GM23338 (cell line): Measurements from ENCODE around the gene CDH23. TPM values are rescaled to one million over a fixed set of nuclear protein-coding genes. Genes with fewer than 3 reads are reported as not detected.

ENCODE experiments used
- ATAC-seq: fragments of 200-7000 bp; cut with Tn5 transposase; 3 replicates; pipeline ENCODE4 v1.9.1; 2020
- DNase-seq: peaks from one replicate; pipeline ENCODE4 v3.0.0-alpha.2; 2015; ENCODE audit warnings: low spot score
- H2AFZ ChIP-seq: fragments of 200-600 bp; sonication (generic); 2 replicates; pipeline ENCODE4 v1.8.0; 2016; ENCODE audit warnings: antibody characterized with exemption, mild to moderate bottlenecking, moderate library complexity
- H3F3A ChIP-seq: fragments of 200-600 bp; sonication (generic); replicated peaks from 2 replicates; pipeline ENCODE4 v1.8.0; 2017; ENCODE audit warnings: antibody characterized with exemption, mixed run types, low read depth
- H3K27ac ChIP-seq: fragments of 200-600 bp; sonication (generic); 2 replicates; pipeline ENCODE4 v1.6.1; 2016; ENCODE audit warnings: low read depth
- H3K27me3 ChIP-seq: fragments of 200-600 bp; sonication (generic); 2 replicates; pipeline ENCODE4 v1.8.0; 2016; ENCODE audit warnings: mild to moderate bottlenecking, mixed run types, moderate library complexity; ENCODE audit not compliant: insufficient read depth
- H3K36me3 ChIP-seq: fragments of 200-600 bp; sonication (generic); 2 replicates; pipeline ENCODE4 v1.8.0; 2016; ENCODE audit warnings: mild to moderate bottlenecking; ENCODE audit not compliant: insufficient read depth
- H3K4me1 ChIP-seq: fragments of 200-600 bp; sonication (generic); 2 replicates; pipeline ENCODE4 v1.8.0; 2016; ENCODE audit warnings: mild to moderate bottlenecking, moderate library complexity; ENCODE audit not compliant: insufficient read depth
- H3K4me2 ChIP-seq: fragments of 200-600 bp; sonication (generic); 2 replicates; pipeline ENCODE4 v1.7.1; 2017; ENCODE audit warnings: mixed run types
- H3K4me3 ChIP-seq: fragments of 200-600 bp; sonication (generic); 2 replicates; pipeline ENCODE4 v1.6.1; 2016; ENCODE audit warnings: mixed run types
- H3K79me2 ChIP-seq: fragments of 200-600 bp; sonication (generic); replicated peaks from 2 replicates; pipeline ENCODE4 v1.8.0; 2017; ENCODE audit warnings: mild to moderate bottlenecking; ENCODE audit not compliant: insufficient read depth
- H3K9me2 ChIP-seq: fragments of 200-600 bp; sonication (generic); 2 replicates; pipeline ENCODE4 v1.8.0; 2017; ENCODE audit not compliant: insufficient read depth
- H4K20me1 ChIP-seq: fragments of 200-600 bp; sonication (generic); replicated peaks from 2 replicates; pipeline ENCODE4 v1.8.0; 2017; ENCODE audit warnings: mild to moderate bottlenecking; ENCODE audit not compliant: insufficient read depth
- H3K27ac Mint-ChIP-seq: 2 replicates; pipeline ENCODE4 v1.8.0; 2020; ENCODE audit warnings: inconsistent platforms, mild to moderate bottlenecking, moderate library complexity, mixed read lengths
- H3K27me3 Mint-ChIP-seq: 3 replicates; pipeline ENCODE4 v1.8.0; 2022; ENCODE audit warnings: low read depth, mild to moderate bottlenecking, moderate library complexity, mixed read lengths, inconsistent platforms; ENCODE audit not compliant: insufficient read depth, poor library complexity
- H3K36me3 Mint-ChIP-seq: 3 replicates; pipeline ENCODE4 v1.8.0; 2021; ENCODE audit warnings: low read depth, mild to moderate bottlenecking, inconsistent platforms, moderate library complexity, mixed read lengths
- H3K4me1 Mint-ChIP-seq: 3 replicates; pipeline ENCODE4 v1.8.0; 2020; ENCODE audit warnings: mild to moderate bottlenecking, inconsistent platforms, mixed read lengths
- H3K4me3 Mint-ChIP-seq: 3 replicates; pipeline ENCODE4 v1.8.0; 2021; ENCODE audit warnings: moderate library complexity, mild to moderate bottlenecking, inconsistent platforms, mixed read lengths
- H3K9me3 Mint-ChIP-seq: 3 replicates; pipeline ENCODE4 v1.8.0; 2020; ENCODE audit warnings: moderate library complexity, mild to moderate bottlenecking, inconsistent platforms, mixed read lengths
- CREB1 ChIP-seq: fragments of 250-450 bp; sonication (Bioruptor Pico); IDR thresholded peaks from 2 replicates; pipeline ENCODE4 v1.5.0; 2020; ENCODE audit warnings: low read depth, mild to moderate bottlenecking, moderate library complexity
- CTCF ChIP-seq, 2 experiments: fragments of 200-600 bp in 1 of 2; sonication (generic) in 1 of 2; conservative IDR thresholded peaks; 2 replicates each; pipeline versions ENCODE4 v1.5.1 to v1.6.1; 2016 to 2017; ENCODE audit warnings: antibody characterized with exemption in 2 of 2, low read depth in 2 of 2, mild to moderate bottlenecking in 2 of 2, moderate library complexity in 1 of 2
- EZH2 ChIP-seq: fragments of 200-600 bp; sonication (generic); IDR thresholded peaks from one replicate; pipeline ENCODE4 v1.8.0; 2017; ENCODE audit warnings: antibody characterized with exemption, mild to moderate bottlenecking, low read depth; ENCODE audit not compliant: unreplicated experiment
- EZH2phosphoT487 ChIP-seq: fragments of 200-600 bp; sonication (generic); IDR thresholded peaks from one replicate; pipeline ENCODE4 v1.8.1; 2018; ENCODE audit warnings: antibody characterized with exemption; ENCODE audit not compliant: unreplicated experiment
- JUNB ChIP-seq: IDR thresholded peaks from one replicate; pipeline ENCODE4 v1.6.1; 2016; ENCODE audit warnings: antibody characterized with exemption; ENCODE audit not compliant: unreplicated experiment
- NANOG ChIP-seq: IDR thresholded peaks from 2 replicates; pipeline ENCODE4 v1.6.1; 2016; ENCODE audit warnings: antibody characterized with exemption, borderline replicate concordance
- POLR2AphosphoS5 ChIP-seq: IDR thresholded peaks from 2 replicates; pipeline ENCODE4 v1.6.1; 2016; ENCODE audit warnings: antibody characterized with exemption, low read depth
- STAT1 ChIP-seq: IDR thresholded peaks from one replicate; pipeline ENCODE4 v1.6.1; 2016; ENCODE audit warnings: antibody characterized with exemption; ENCODE audit not compliant: unreplicated experiment
- ZNF114 ChIP-seq: fragments of 250-450 bp; sonication (Bioruptor Pico); IDR thresholded peaks from 2 replicates; pipeline ENCODE4 v1.5.0; 2020; ENCODE audit warnings: mild to moderate bottlenecking, moderate library complexity
- ZNF331 ChIP-seq: fragments of 250-450 bp; sonication (Bioruptor Pico); IDR thresholded peaks from 2 replicates; pipeline ENCODE4 v1.5.0; 2020; ENCODE audit warnings: low read depth, mild to moderate bottlenecking, moderate library complexity
- ZNF462 ChIP-seq: fragments of 250-450 bp; sonication (Bioruptor Pico); IDR thresholded peaks from 2 replicates; pipeline ENCODE4 v1.5.0; 2020; ENCODE audit warnings: mild to moderate bottlenecking, moderate library complexity
- polyA plus RNA-seq: library from polyadenylated mRNA; unstranded; fragments of >200 nt; fragmentation: Nextera tagmentation; extraction: Ambion mirVana; gene quantifications from 2 replicates; pipeline ENCODE4 v1.2.1, GENCODE V29; 2016
- total RNA-seq: library from RNA; depleted of rRNA; stranded (reverse); fragments of >200 nt; shearing (Covaris generic); gene quantifications from 2 replicates; pipeline ENCODE4 v1.2.3, GENCODE V29; 2014
- TF ChIP-seq, protein P1 (sequence below): IDR thresholded peaks from 2 replicates; pipeline ENCODE4 v1.6.1; 2016; ENCODE audit warnings: antibody characterized with exemption
- TF ChIP-seq, protein P2 (sequence below): IDR thresholded peaks from one replicate; pipeline ENCODE4 v1.6.1; 2018; ENCODE audit warnings: antibody characterized with exemption; ENCODE audit not compliant: unreplicated experiment

Gene CDH23
- total and polyA plus RNA-seq, 2 experiments from 2014 or later: 0.95 to 4.3 TPM

GRCh38 chr10:71828702-71829101 lies 432.0 kb downstream of the CDH23 start:
- no peaks in the 10 kb centered on the region for H3F3A ChIP-seq
- ATAC-seq: no peak
- H3K27me3 ChIP-seq: no peaks in the 10 kb centered on the region
- no peak overlapping the region for H3K27ac ChIP-seq
- Mint-ChIP-seq H3K27me3 (no peaks in the 10 kb centered on the region), H3K9me3 (no peaks in the 10 kb centered on the region), H3K4me3 (no peak overlapping the region), H3K27ac (no peak overlapping the region), H3K4me1 (peaks cover under 1% of the 10 kb centered on the region; the same call in 2 of the 3 replicates), H3K36me3 (peaks cover 74% of the 10 kb centered on the region)
- H2AFZ ChIP-seq: no peak overlapping the region
- peaks cover 30% of the 10 kb centered on the region for H4K20me1 ChIP-seq
- peaks cover 10% of the 10 kb centered on the region for H3K4me1 ChIP-seq
- DNase-seq: no peak
- peaks cover 25% of the 10 kb centered on the region for H3K79me2 ChIP-seq
- TF ChIP-seq CTCF (conservative IDR thresholded peaks at IDR 0.05; ENCODE audit: low read depth in 2 of 2): no peak
- no peak for TF ChIP-seq ZNF331 (CRISPR knock-in tag)
- no peak for TF ChIP-seq EZH2
- no peak for TF ChIP-seq NANOG
- TF ChIP-seq JUNB: no peak
- no peak for TF ChIP-seq POLR2AphosphoS5
- TF ChIP-seq, protein P1, sequence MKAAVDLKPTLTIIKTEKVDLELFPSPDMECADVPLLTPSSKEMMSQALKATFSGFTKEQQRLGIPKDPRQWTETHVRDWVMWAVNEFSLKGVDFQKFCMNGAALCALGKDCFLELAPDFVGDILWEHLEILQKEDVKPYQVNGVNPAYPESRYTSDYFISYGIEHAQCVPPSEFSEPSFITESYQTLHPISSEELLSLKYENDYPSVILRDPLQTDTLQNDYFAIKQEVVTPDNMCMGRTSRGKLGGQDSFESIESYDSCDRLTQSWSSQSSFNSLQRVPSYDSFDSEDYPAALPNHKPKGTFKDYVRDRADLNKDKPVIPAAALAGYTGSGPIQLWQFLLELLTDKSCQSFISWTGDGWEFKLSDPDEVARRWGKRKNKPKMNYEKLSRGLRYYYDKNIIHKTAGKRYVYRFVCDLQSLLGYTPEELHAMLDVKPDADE: no peak
- TF ChIP-seq ZNF114 (CRISPR knock-in tag): no peak
- TF ChIP-seq CREB1: no peak
- no peak for TF ChIP-seq EZH2phosphoT487
- TF ChIP-seq STAT1: no peak
- TF ChIP-seq, protein P2, sequence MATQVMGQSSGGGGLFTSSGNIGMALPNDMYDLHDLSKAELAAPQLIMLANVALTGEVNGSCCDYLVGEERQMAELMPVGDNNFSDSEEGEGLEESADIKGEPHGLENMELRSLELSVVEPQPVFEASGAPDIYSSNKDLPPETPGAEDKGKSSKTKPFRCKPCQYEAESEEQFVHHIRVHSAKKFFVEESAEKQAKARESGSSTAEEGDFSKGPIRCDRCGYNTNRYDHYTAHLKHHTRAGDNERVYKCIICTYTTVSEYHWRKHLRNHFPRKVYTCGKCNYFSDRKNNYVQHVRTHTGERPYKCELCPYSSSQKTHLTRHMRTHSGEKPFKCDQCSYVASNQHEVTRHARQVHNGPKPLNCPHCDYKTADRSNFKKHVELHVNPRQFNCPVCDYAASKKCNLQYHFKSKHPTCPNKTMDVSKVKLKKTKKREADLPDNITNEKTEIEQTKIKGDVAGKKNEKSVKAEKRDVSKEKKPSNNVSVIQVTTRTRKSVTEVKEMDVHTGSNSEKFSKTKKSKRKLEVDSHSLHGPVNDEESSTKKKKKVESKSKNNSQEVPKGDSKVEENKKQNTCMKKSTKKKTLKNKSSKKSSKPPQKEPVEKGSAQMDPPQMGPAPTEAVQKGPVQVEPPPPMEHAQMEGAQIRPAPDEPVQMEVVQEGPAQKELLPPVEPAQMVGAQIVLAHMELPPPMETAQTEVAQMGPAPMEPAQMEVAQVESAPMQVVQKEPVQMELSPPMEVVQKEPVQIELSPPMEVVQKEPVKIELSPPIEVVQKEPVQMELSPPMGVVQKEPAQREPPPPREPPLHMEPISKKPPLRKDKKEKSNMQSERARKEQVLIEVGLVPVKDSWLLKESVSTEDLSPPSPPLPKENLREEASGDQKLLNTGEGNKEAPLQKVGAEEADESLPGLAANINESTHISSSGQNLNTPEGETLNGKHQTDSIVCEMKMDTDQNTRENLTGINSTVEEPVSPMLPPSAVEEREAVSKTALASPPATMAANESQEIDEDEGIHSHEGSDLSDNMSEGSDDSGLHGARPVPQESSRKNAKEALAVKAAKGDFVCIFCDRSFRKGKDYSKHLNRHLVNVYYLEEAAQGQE: no peak
- no peak for TF ChIP-seq ZNF462 (CRISPR knock-in tag)
- no peaks in the 10 kb centered on the region for H3K9me2 ChIP-seq
- H3K4me3 ChIP-seq: no peak overlapping the region
- H3K4me2 ChIP-seq: no peak overlapping the region
- H3K36me3 ChIP-seq: peaks cover 71% of the 10 kb centered on the region
